Measurements from ENCODE around the gene CCDC90B.

CCDC90B gene

GRCh38 chr11:83306200-83307080 lies 20.3 kb upstream of the CCDC90B start:
- no peak for TF ChIP-seq ZNF8 (CRISPR knock-in tag; IDR thresholded peaks at IDR 0.05)
- no peak for TF ChIP-seq ISL1 (CRISPR knock-in tag; IDR thresholded peaks at IDR 0.05)
- no peak for TF ChIP-seq ESRRG (CRISPR knock-in tag; IDR thresholded peaks at IDR 0.05)
- TF ChIP-seq, protein P1, sequence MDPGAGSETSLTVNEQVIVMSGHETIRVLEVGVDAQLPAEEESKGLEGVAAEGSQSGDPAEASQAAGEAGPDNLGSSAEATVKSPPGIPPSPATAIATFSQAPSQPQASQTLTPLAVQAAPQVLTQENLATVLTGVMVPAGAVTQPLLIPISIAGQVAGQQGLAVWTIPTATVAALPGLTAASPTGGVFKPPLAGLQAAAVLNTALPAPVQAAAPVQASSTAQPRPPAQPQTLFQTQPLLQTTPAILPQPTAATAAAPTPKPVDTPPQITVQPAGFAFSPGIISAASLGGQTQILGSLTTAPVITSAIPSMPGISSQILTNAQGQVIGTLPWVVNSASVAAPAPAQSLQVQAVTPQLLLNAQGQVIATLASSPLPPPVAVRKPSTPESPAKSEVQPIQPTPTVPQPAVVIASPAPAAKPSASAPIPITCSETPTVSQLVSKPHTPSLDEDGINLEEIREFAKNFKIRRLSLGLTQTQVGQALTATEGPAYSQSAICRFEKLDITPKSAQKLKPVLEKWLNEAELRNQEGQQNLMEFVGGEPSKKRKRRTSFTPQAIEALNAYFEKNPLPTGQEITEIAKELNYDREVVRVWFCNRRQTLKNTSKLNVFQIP (CRISPR knock-in tag; IDR thresholded peaks at IDR 0.05; ENCODE audit: borderline replicate concordance, low read depth), result no peak
- no peak for TF ChIP-seq CREB5 (CRISPR knock-in tag; IDR thresholded peaks at IDR 0.05; ENCODE audit: low read depth)
- no peak for TF ChIP-seq ZNF70 (CRISPR knock-in tag; IDR thresholded peaks at IDR 0.05)
- TF ChIP-seq TOX (CRISPR knock-in tag; IDR thresholded peaks at IDR 0.05; ENCODE audit: borderline replicate concordance), result no peak
- TF ChIP-seq ZFP30 (CRISPR knock-in tag; IDR thresholded peaks at IDR 0.05), result no peak
- TF ChIP-seq ZFP3 (CRISPR knock-in tag; IDR thresholded peaks at IDR 0.05), result no peak
- no peak for TF ChIP-seq CSDC2 (CRISPR knock-in tag; IDR thresholded peaks at IDR 0.05)
- ATAC-seq, result no peak

DNA sequence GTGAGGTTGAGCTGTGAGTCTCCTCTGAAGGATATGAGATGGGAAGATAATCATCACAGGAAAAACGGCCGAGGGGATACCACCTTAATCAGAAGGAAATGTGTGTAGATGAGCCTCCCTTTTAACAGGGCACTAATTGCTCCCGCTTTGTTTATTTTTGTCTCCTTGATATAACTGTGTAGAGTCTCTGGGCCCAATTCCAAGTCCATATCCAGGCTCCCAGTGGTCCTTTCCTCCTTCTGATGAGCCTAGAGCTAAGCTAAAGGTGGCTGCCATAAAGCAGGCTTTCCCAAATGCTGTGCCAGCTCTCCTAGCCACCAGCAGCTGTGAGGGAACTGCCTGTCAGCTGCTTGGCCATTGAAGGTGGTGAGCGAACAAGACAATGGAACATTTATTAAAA lies 17.1 kb upstream of the CCDC90B start:
- TF ChIP-seq OSR1 (CRISPR knock-in tag; IDR thresholded peaks at IDR 0.05) (no peak), BACH2 (CRISPR knock-in tag; IDR thresholded peaks at IDR 0.05; ENCODE audit: borderline replicate concordance) (no peak), TSHZ2 (CRISPR knock-in tag; IDR thresholded peaks at IDR 0.05) (no peak), ZNF565 (CRISPR knock-in tag; conservative IDR thresholded peaks at IDR 0.05; ENCODE audit: low read depth) (no peak), RARB (CRISPR knock-in tag; IDR thresholded peaks at IDR 0.05) (no peak), PPARA (CRISPR knock-in tag; IDR thresholded peaks at IDR 0.05; ENCODE audit: borderline replicate concordance) (no peak), TCF4 (CRISPR knock-in tag; IDR thresholded peaks at IDR 0.05; ENCODE audit: borderline replicate concordance) (no peak), TOX (CRISPR knock-in tag; IDR thresholded peaks at IDR 0.05; ENCODE audit: borderline replicate concordance) (no peak), ZFP3 (CRISPR knock-in tag; IDR thresholded peaks at IDR 0.05) (no peak), ZNF8 (CRISPR knock-in tag; IDR thresholded peaks at IDR 0.05) (no peak), CSRNP3 (CRISPR knock-in tag; IDR thresholded peaks at IDR 0.05) (no peak), CREB5 (CRISPR knock-in tag; IDR thresholded peaks at IDR 0.05; ENCODE audit: low read depth) (no peak), GLIS3 (CRISPR knock-in tag; IDR thresholded peaks at IDR 0.05) (no peak), ARNTL (CRISPR knock-in tag; IDR thresholded peaks at IDR 0.05; ENCODE audit: borderline replicate concordance, low read depth) (no peak), ISL1 (CRISPR knock-in tag; IDR thresholded peaks at IDR 0.05) (no peak)
- TF ChIP-seq, protein P1 (CRISPR knock-in tag; IDR thresholded peaks at IDR 0.05; ENCODE audit: borderline replicate concordance, low read depth), result no peak
- TF ChIP-seq, protein P2, sequence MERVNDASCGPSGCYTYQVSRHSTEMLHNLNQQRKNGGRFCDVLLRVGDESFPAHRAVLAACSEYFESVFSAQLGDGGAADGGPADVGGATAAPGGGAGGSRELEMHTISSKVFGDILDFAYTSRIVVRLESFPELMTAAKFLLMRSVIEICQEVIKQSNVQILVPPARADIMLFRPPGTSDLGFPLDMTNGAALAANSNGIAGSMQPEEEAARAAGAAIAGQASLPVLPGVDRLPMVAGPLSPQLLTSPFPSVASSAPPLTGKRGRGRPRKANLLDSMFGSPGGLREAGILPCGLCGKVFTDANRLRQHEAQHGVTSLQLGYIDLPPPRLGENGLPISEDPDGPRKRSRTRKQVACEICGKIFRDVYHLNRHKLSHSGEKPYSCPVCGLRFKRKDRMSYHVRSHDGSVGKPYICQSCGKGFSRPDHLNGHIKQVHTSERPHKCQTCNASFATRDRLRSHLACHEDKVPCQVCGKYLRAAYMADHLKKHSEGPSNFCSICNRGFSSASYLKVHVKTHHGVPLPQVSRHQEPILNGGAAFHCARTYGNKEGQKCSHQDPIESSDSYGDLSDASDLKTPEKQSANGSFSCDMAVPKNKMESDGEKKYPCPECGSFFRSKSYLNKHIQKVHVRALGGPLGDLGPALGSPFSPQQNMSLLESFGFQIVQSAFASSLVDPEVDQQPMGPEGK (CRISPR knock-in tag; IDR thresholded peaks at IDR 0.05; ENCODE audit: borderline replicate concordance), result no peak

More for the DNA sequence above, 17.1 kb upstream of the CCDC90B start:
- ATAC-seq, result no peak
